GM23248 (cell line): ENCODE data around the gene DLD. TPM values are rescaled to one million over a fixed set of nuclear protein-coding genes. Genes with fewer than 3 reads are reported as not detected.
"Not testable (repeated sequence)": the region's sequence is repeated elsewhere in the genome, so short reads cannot be mapped to it uniquely, and the experiment has no call there.

Source experiments
- DNase-seq: peaks from one replicate; pipeline ENCODE4 v3.0.0-alpha.2; 2015
- H2AFZ ChIP-seq: fragments of 200-600 bp; sonication (generic); 2 replicates; pipeline ENCODE4 v1.6.1; 2016; ENCODE audit warnings: antibody characterized with exemption
- H3F3A ChIP-seq: fragments of 200-600 bp; sonication (generic); 2 replicates; pipeline ENCODE4 v1.6.1; 2016; ENCODE audit warnings: mild to moderate bottlenecking, antibody characterized with exemption, mixed run types; ENCODE audit not compliant: insufficient read depth
- H3K27ac ChIP-seq: fragments of 200-600 bp; sonication (generic); 2 replicates; pipeline ENCODE4 v1.5.1; 2016; ENCODE audit warnings: mild to moderate bottlenecking
- H3K27me3 ChIP-seq: fragments of 200-600 bp; sonication (generic); replicated peaks from 2 replicates; pipeline ENCODE4 v1.6.1; 2016; ENCODE audit warnings: mild to moderate bottlenecking; ENCODE audit not compliant: insufficient read depth
- H3K36me3 ChIP-seq: fragments of 200-600 bp; sonication (generic); 2 replicates; pipeline ENCODE4 v1.6.1; 2016; ENCODE audit warnings: low read depth, mild to moderate bottlenecking
- H3K4me1 ChIP-seq: fragments of 200-600 bp; sonication (generic); 2 replicates; pipeline ENCODE4 v1.6.1; 2016; ENCODE audit warnings: mild to moderate bottlenecking; ENCODE audit not compliant: insufficient read depth
- H3K4me2 ChIP-seq: fragments of 200-600 bp; sonication (generic); one replicate; pipeline ENCODE4 v1.6.1; 2016; ENCODE audit warnings: mild to moderate bottlenecking; ENCODE audit not compliant: unreplicated experiment
- H3K4me3 ChIP-seq: fragments of 200-600 bp; sonication (generic); 2 replicates; pipeline ENCODE4 v1.5.1; 2016; ENCODE audit warnings: mild to moderate bottlenecking
- H3K79me2 ChIP-seq: fragments of 200-600 bp; sonication (generic); 2 replicates; pipeline ENCODE4 v1.6.1; 2016; ENCODE audit warnings: mild to moderate bottlenecking; ENCODE audit not compliant: insufficient read depth
- H3K9ac ChIP-seq: fragments of 200-600 bp; sonication (generic); 2 replicates; pipeline ENCODE4 v1.6.1; 2016; ENCODE audit warnings: mild to moderate bottlenecking
- H3K9me2 ChIP-seq: fragments of 200-600 bp; sonication (generic); 2 replicates; pipeline ENCODE4 v1.6.1; 2016; ENCODE audit warnings: mixed run types, mild to moderate bottlenecking, moderate library complexity; ENCODE audit not compliant: insufficient read depth
- H3K9me3 ChIP-seq: fragments of 200-600 bp; sonication (generic); one replicate; pipeline ENCODE4 v1.6.1; 2017; ENCODE audit warnings: low read depth
- H4K20me1 ChIP-seq: fragments of 200-600 bp; sonication (generic); 2 replicates; pipeline ENCODE4 v1.6.0; 2016; ENCODE audit not compliant: insufficient read depth
- EZH2 ChIP-seq: fragments of 200-600 bp; sonication (generic); IDR thresholded peaks from 2 replicates; pipeline ENCODE4 v1.6.1; 2018; ENCODE audit warnings: antibody characterized with exemption, mild to moderate bottlenecking; ENCODE audit not compliant: insufficient read depth, poor library complexity, severe bottlenecking
- EZH2phosphoT487 ChIP-seq: fragments of 200-600 bp; sonication (generic); IDR thresholded peaks from 2 replicates; pipeline ENCODE4 v1.6.1; 2018; ENCODE audit warnings: antibody characterized with exemption, moderate library complexity, mild to moderate bottlenecking, low read depth; ENCODE audit not compliant: insufficient read depth
- WGBS, 2 experiments: methylation state at CpG; one replicate each; pipeline ENCODE4 v1.1.6; 2015 to 2017; ENCODE audit warnings: low lambda C conversion rate in 2 of 2, low coverage in 1 of 2; ENCODE audit errors: missing lambda C conversion rate in 2 of 2; 5-methylcytosine and 5-hydroxymethylcytosine counted together
- in situ Hi-C: fragments of 300-500 bp; cut with MboI; formaldehyde crosslinking; loops from 2 replicates; pipeline ENCODE4 v1.15.0; 2020
- polyA plus RNA-seq: library from polyadenylated mRNA; unstranded; fragments of >200 nt; fragmentation: Nextera tagmentation; extraction: Ambion mirVana; gene quantifications from 2 replicates; pipeline ENCODE4 v1.2.1, GENCODE V29; 2016
- total RNA-seq: library from RNA; depleted of rRNA; stranded (reverse); fragments of >200 nt; shearing (Covaris generic); gene quantifications from 2 replicates; pipeline ENCODE4 v1.2.3, GENCODE V29; 2014

DLD gene
- total and polyA plus RNA-seq, 2 experiments from 2014 or later, result 80.1 to 97.1 TPM

GRCh38 chr7:107917763-107918651, 27.0 kb downstream of the DLD start:
- Histone ChIP-seq H2AFZ (no peak overlapping the region), H3K4me2 (no peak overlapping the region), H3K79me2 (peaks cover 40% of the 10 kb centered on the region), H3K9me2 (no peaks in the 10 kb centered on the region), H3K4me1 (peaks cover 15% of the 10 kb centered on the region), H3K36me3 (peaks cover 51% of the 10 kb centered on the region), H4K20me1 (no peaks in the 10 kb centered on the region), H3K9me3 (no peaks in the 10 kb centered on the region), H3K27ac (no peak overlapping the region), H3F3A (peaks cover 33% of the 10 kb centered on the region; the same call in 1 of the 2 replicates), H3K4me3 (no peak overlapping the region), H3K9ac (no peak overlapping the region), H3K27me3 (no peaks in the 10 kb centered on the region)
- in situ Hi-C loops, result no loop called here
- no peak for DNase-seq
- WGBS, 2 experiments, result 65 to 76% methylated on average over 3 of the region's 3 CpGs
- TF ChIP-seq EZH2, result no peak
- no peak for TF ChIP-seq EZH2phosphoT487

- Histone ChIP-seq H3K79me2 (peaks cover 36% of the 10 kb centered on the region), H3K4me2 (no peak overlapping the region), H3K27me3 (no peaks in the 10 kb centered on the region), H3K4me3 (no peak overlapping the region), H3F3A (peaks cover 34% of the 10 kb centered on the region; the same call in 1 of the 2 replicates), H2AFZ (no peak overlapping the region), H3K36me3 (peaks cover 61% of the 10 kb centered on the region), H3K4me1 (peaks cover 13% of the 10 kb centered on the region), H3K9me2 (no peaks in the 10 kb centered on the region), H3K27ac (no peak overlapping the region), H3K9ac (no peak overlapping the region), H3K9me3 (no peaks in the 10 kb centered on the region), H4K20me1 (no peaks in the 10 kb centered on the region)
- 96 to 99% methylated on average over 2 of the region's 2 CpGs for WGBS, 2 experiments
- TF ChIP-seq EZH2phosphoT487 (no peak), EZH2 (no peak)
- in situ Hi-C loops, result no loop called here
- no peak for DNase-seq
These were observed 28.0 kb downstream of the DLD start for GRCh38 chr7:107918948-107919347.

- Histone ChIP-seq H3K79me2 (peaks cover 24% of the 10 kb centered on the region), H2AFZ (no peak overlapping the region), H4K20me1 (no peaks in the 10 kb centered on the region), H3F3A (peaks cover 45% of the 10 kb centered on the region; the same call in 1 of the 2 replicates), H3K4me1 (peaks cover 8% of the 10 kb centered on the region), H3K27me3 (no peaks in the 10 kb centered on the region), H3K9me2 (no peaks in the 10 kb centered on the region), H3K4me3 (no peak overlapping the region), H3K9ac (no peak overlapping the region), H3K36me3 (peaks cover 68% of the 10 kb centered on the region), H3K9me3 (no peaks in the 10 kb centered on the region), H3K27ac (no peak overlapping the region), H3K4me2 (no peak overlapping the region)
- DNase-seq, result no peak
- WGBS, 2 experiments, result 58 to 60% methylated on average over 1 of the region's 1 CpG
- TF ChIP-seq EZH2phosphoT487 (no peak), EZH2 (no peak)
- in situ Hi-C loops, result no loop called here
These were observed 29.2 kb downstream of the DLD start for GRCh38 chr7:107920048-107920772.

- H3K27ac ChIP-seq, H3K4me3 ChIP-seq, H3K4me2 ChIP-seq, H3K9me2 ChIP-seq, H3K27me3 ChIP-seq, H2AFZ ChIP-seq, H4K20me1 ChIP-seq, in situ Hi-C loops, H3K9me3 ChIP-seq, H3K4me1 ChIP-seq, DNase-seq, H3K9ac ChIP-seq: not testable (repeated sequence)
- Histone ChIP-seq H3F3A (peaks cover 59% of the 10 kb centered on the region; the same call in 1 of the 2 replicates), H3K79me2 (peaks cover 25% of the 10 kb centered on the region; the same call in 1 of the 2 replicates), H3K36me3 (peaks cover 73% of the 10 kb centered on the region)
- 50% methylated on average over 2 of the region's 2 CpGs for WGBS, 2 experiments
These were observed 30.8 kb downstream of the DLD start for GRCh38 chr7:107921826-107922225.
